Thymus (tissue), 11 donors: ENCODE results near the gene MMP3. TPM values are rescaled to one million over a fixed set of nuclear protein-coding genes. Genes with fewer than 3 reads are reported as not detected.

Experiments used
- DNase-seq, 9 donors: peaks; one replicate each; pipeline ENCODE4 v3.0.0-alpha.2; 2013; ENCODE audit warnings: low spot score in 9 of 9, low read depth in 6 of 9, missing footprints in 1 of 9
- H3K27ac ChIP-seq, 2 donors: one replicate each; pipeline ENCODE4 v1.5.1; 2013; ENCODE audit warnings: control low read depth in 1 of 2, low read depth in 1 of 2, low read length in 1 of 2, mild to moderate bottlenecking in 1 of 2, moderate library complexity in 1 of 2
- H3K27me3 ChIP-seq, 2 donors: one replicate each; pipeline ENCODE4 v1.5.1; 2013; ENCODE audit warnings: low read length in 1 of 2; ENCODE audit not compliant: control insufficient read depth in 2 of 2, insufficient read depth in 1 of 2
- H3K36me3 ChIP-seq, 2 donors: one replicate each; pipeline ENCODE4 v1.5.1; 2013; ENCODE audit warnings: low read length in 1 of 2, mild to moderate bottlenecking in 1 of 2, moderate library complexity in 1 of 2; ENCODE audit not compliant: control insufficient read depth in 2 of 2, insufficient read depth in 2 of 2
- H3K4me1 ChIP-seq, 2 donors: one replicate each; pipeline ENCODE4 v1.5.1; 2013; ENCODE audit warnings: low read length in 2 of 2; ENCODE audit not compliant: control insufficient read depth in 2 of 2, insufficient read depth in 2 of 2
- H3K4me3 ChIP-seq, 2 donors: one replicate each; pipeline ENCODE4 v1.5.1; 2013; ENCODE audit warnings: low read length in 2 of 2, control low read depth in 1 of 2, mild to moderate bottlenecking in 1 of 2
- H3K9me3 ChIP-seq, 2 donors: one replicate each; pipeline ENCODE4 v1.5.1; 2013; ENCODE audit warnings: low read length in 1 of 2, mild to moderate bottlenecking in 1 of 2; ENCODE audit not compliant: control insufficient read depth in 2 of 2, insufficient read depth in 1 of 2
- WGBS: extraction: QIAGEN DNeasy Blood & Tissue Kit; methylation state at CpG from one replicate; pipeline ENCODE4 v1.1.7; 2013; 5-methylcytosine and 5-hydroxymethylcytosine counted together
- polyA plus RNA-seq: library from polyadenylated mRNA; stranded (reverse); fragments of 200-250 nt; gene quantifications from one replicate; pipeline ENCODE4 v1.2.3, GENCODE V29; 2013
- total RNA-seq: library from RNA; stranded (reverse); fragments of 120-200 nt; gene quantifications from one replicate; pipeline ENCODE4 v1.2.4, GENCODE V29; 2013
- donor health status: healthy.

The MMP3 gene
- total and polyA plus RNA-seq, 2 donors: 0.28 to 0.48 TPM

DNA sequence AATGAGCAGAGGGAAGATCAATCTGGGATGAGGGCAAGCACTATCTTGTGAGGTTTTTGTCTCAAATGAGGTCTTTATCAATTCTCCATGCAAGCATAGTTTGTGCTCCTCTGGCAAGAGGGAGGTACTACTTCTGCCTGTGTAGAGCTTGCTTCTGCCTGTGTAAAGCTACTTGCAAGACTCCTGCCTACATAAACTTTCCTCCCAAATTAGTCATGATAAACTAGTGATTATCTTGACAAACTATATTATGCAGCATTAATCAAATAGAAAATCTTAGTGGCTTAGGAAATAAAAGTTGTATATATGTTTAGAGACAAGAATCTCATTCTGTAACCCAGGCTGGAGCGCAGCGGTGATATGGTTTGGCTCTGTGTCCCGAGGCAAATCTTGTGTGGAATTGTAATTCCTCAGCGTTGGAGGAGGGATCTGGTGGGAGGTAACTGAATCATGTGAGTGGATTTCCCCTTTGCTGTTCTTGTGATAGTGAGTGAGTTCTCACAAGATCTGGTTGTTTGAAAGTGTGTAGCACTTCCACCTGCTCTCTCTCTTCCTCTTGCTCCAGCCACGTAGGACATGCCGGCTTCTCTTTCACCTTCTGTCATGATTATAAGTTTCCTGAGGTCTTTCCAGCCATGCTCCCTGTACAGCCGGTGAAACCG, 54.9 kb downstream of the MMP3 start:
- Histone ChIP-seq H3K27me3 (no peaks in the 10 kb centered on the region), H3K36me3 (no peaks in the 10 kb centered on the region), H3K27ac (no peak overlapping the region), H3K9me3 (no peaks in the 10 kb centered on the region), H3K4me3 (no peak overlapping the region), H3K4me1 (no peaks in the 10 kb centered on the region)
- WGBS: 92% methylated on average over 8 of the region's 8 CpGs
- no peak for DNase-seq

Other genes with a start within 250 kb of the MMP3 start
- gene MMP20, start 218.3 kb downstream of the MMP3 start, total RNA-seq: 0.14 TPM
- 0.23 TPM for gene MMP20, start 218.3 kb downstream of the MMP3 start, polyA plus RNA-seq
- gene MMP27, start 137.8 kb downstream of the MMP3 start, total RNA-seq: not detected
- gene MMP27, start 137.8 kb downstream of the MMP3 start, polyA plus RNA-seq: 0.09 TPM
- gene MMP8, start 118.7 kb downstream of the MMP3 start, total RNA-seq: 2.0 TPM
- gene MMP8, start 118.7 kb downstream of the MMP3 start, polyA plus RNA-seq: 2.4 TPM
- gene MMP10, start 63.0 kb downstream of the MMP3 start, total RNA-seq: 0.52 TPM
- gene MMP10, start 63.0 kb downstream of the MMP3 start, polyA plus RNA-seq: 23.8 TPM
- 1.8 TPM for gene MMP1, start 45.4 kb downstream of the MMP3 start, total RNA-seq
- gene MMP1, start 45.4 kb downstream of the MMP3 start, polyA plus RNA-seq: 2.5 TPM
- gene MMP12, start 31.4 kb upstream of the MMP3 start, total RNA-seq: 10.8 TPM
- gene MMP12, start 31.4 kb upstream of the MMP3 start, polyA plus RNA-seq: 12.5 TPM
- 0.42 TPM for gene MMP13, start 112.1 kb upstream of the MMP3 start, total RNA-seq
- 0.75 TPM for gene MMP13, start 112.1 kb upstream of the MMP3 start, polyA plus RNA-seq
- gene DCUN1D5, start 248.6 kb upstream of the MMP3 start, total RNA-seq: 37.1 TPM
- 21.1 TPM for gene DCUN1D5, start 248.6 kb upstream of the MMP3 start, polyA plus RNA-seq